BLaER1 treated with 17β-estradiol and CSF1 and Interleukin-3, amounts not matched to agents 10 nM and 100 nM (cell line): ENCODE results near the gene ADAMTS2.
A peak's percentile ranks its signal among the peaks of the same experiment; 100 is the strongest.

Source experiments
- H3K27ac ChIP-seq, 11 experiments: shearing (Covaris generic); formaldehyde crosslinking; 2 replicates each; pipeline ENCODE4 v1.8.1; 2022
- H3K27me3 ChIP-seq, 11 experiments: shearing (Covaris generic); formaldehyde crosslinking; 2 replicates each; pipeline ENCODE4 v1.8.1; 2022
- H3K36me3 ChIP-seq, 11 experiments: shearing (Covaris generic); formaldehyde crosslinking; 2 replicates each; pipeline ENCODE4 v1.8.1; 2022
- H3K4me1 ChIP-seq, 10 experiments: shearing (Covaris generic); formaldehyde crosslinking; 2 replicates each; pipeline ENCODE4 v1.8.1; 2022
- H3K4me2 ChIP-seq, 11 experiments: shearing (Covaris generic); formaldehyde crosslinking; 2 replicates each; pipeline ENCODE4 v1.8.1; 2022
- H3K4me3 ChIP-seq, 10 experiments: shearing (Covaris generic); formaldehyde crosslinking; 2 replicates each; pipeline ENCODE4 v1.8.1; 2022
- H3K9ac ChIP-seq, 11 experiments: shearing (Covaris generic); formaldehyde crosslinking; 2 replicates each; pipeline ENCODE4 v1.8.1; 2022
- H3K9me3 ChIP-seq, 11 experiments: shearing (Covaris generic); formaldehyde crosslinking; replicated peaks in 1 of 11; 2 replicates each; pipeline ENCODE4 v1.8.1; 2022
- H4K20me1 ChIP-seq, 11 experiments: shearing (Covaris generic); formaldehyde crosslinking; 2 replicates each; pipeline ENCODE4 v1.8.1; 2022
- Cebpa-rat ChIP-seq, 11 experiments: shearing (Covaris generic); IDR thresholded peaks; 2 replicates each; pipeline ENCODE4 v1.8.1; 2022

The ADAMTS2 gene

DNA sequence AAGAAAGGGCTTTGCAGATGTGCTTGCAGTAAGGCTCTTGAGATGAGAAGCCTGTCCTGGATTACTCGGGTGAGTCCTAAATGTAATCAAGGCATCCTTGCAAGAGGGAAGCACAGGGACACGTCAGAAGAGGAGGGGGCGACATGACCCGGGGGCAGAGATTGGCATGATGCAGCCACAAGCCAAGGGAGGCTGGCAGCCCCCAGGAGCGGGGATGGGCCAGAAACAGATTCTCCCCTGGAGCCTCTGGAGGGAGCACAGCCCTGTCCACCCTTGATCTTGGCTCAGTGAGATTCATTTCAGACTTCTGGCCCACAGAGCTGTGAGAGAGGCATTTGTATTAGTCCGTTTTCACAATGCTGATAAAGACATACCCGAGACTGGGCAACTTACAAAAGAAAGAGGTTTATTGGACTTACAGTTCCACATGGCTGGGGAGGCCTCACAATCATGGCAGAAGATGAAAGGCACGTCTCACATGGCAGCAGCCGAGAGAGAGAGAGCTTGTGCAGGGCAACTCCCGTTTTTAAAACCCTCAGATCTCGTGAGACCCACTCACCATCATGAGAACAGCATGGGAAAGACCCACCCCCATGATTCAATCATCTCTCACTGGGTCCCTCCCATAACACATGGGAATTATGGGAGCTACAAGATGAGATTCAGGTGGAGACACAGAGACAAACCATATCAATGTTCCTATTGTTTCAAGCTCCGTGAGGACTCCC lies 76.1 kb downstream of the ADAMTS2 start:
- H3K27me3 ChIP-seq = no peaks in the 10 kb centered on the region
- no peak for TF ChIP-seq Cebpa-rat (IDR thresholded peaks at IDR 0.05)
- H3K9me3 ChIP-seq = peaks cover 0 to 13% (median 0%) of the 10 kb centered on the region in 11 experiments; a peak in 5 of 22 replicates
- H3K4me3 ChIP-seq = no peak overlapping the region
- peaks cover 0 to 10% (median 0%) of the 10 kb centered on the region in 11 experiments; a peak in 1 of 22 replicates for H4K20me1 ChIP-seq
- no peak overlapping the region for H3K27ac ChIP-seq
- H3K9ac ChIP-seq = no peak overlapping the region
- peaks cover 0 to 26% (median 19%) of the 10 kb centered on the region in 10 experiments; a peak in 12 of 20 replicates for H3K4me1 ChIP-seq
- no peak overlapping the region for H3K4me2 ChIP-seq
- H3K36me3 ChIP-seq = no peaks in the 10 kb centered on the region; a peak in 1 of 22 replicates

DNA sequence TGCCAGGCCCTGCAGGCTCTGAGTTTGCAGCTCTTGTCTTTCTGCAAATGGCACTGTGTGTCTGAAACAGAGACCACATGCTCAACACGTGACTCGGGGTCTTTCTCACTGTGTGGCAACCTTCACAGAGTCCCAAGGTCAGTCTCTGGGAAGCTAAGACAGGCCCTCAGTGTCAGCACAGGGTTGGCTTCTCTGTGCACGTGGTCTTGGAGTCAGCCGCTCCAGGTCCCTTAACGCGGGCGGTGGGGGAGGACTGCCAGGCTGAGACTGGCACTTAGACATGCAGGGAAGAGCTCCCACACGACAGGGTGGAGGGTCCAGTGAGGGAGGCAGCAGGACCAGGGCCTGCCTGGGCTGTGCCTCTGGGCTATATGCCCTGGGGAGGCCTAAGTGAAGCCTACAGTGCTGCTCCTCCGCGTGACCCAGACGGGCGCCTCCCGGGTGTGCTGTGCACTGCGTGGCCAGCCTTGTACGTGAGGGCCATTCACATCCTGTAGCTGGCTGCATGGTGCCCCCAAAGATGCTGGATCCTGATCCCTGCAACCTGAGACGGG lies 76.8 kb downstream of the ADAMTS2 start:
- no peak for TF ChIP-seq Cebpa-rat (IDR thresholded peaks at IDR 0.05)
- peaks cover 0 to 10% (median 0%) of the 10 kb centered on the region in 11 experiments; a peak in 1 of 22 replicates for H4K20me1 ChIP-seq
- H3K4me1 ChIP-seq = peaks cover 0 to 26% (median 19%) of the 10 kb centered on the region in 10 experiments; a peak in 12 of 20 replicates
- H3K4me2 ChIP-seq = no peak overlapping the region
- no peak overlapping the region for H3K4me3 ChIP-seq
- H3K36me3 ChIP-seq = no peaks in the 10 kb centered on the region; a peak in 1 of 22 replicates
- H3K9ac ChIP-seq = no peak overlapping the region
- H3K27ac ChIP-seq = no peak overlapping the region
- H3K9me3 ChIP-seq = peaks cover 0 to 13% (median 0%) of the 10 kb centered on the region in 11 experiments; a peak in 5 of 22 replicates
- H3K27me3 ChIP-seq = no peaks in the 10 kb centered on the region

DNA sequence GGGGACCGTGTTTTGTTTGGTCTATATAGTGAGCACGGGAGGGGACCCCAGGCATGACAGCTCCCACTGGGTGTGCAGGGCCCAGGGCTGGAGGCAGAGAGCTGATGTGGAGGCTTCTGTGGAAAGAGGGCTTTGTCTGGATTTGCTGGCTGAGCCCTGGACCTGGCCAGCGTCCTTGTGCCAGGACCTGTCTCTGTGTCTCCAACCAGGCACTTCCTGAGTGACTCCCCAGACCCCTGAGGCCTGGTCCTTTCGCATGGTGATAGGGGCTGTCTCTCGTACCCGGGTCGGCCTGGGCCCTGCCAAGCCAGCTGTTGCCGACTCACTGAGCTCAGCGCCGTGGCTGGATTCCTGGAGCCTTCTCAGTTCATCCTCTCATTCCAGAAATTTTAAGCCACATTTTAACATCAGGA lies 77.6 kb downstream of the ADAMTS2 start:
- no peak overlapping the region for H3K9ac ChIP-seq
- H3K4me3 ChIP-seq = no peak overlapping the region
- peaks cover 0 to 10% (median 0%) of the 10 kb centered on the region in 11 experiments; a peak in 1 of 22 replicates for H4K20me1 ChIP-seq
- H3K4me1 ChIP-seq = peaks cover 0 to 26% (median 19%) of the 10 kb centered on the region in 10 experiments; a peak in 12 of 20 replicates
- H3K27me3 ChIP-seq = no peaks in the 10 kb centered on the region
- no peak overlapping the region for H3K27ac ChIP-seq
- TF ChIP-seq Cebpa-rat (IDR thresholded peaks at IDR 0.05) = no peak
- H3K36me3 ChIP-seq = no peaks in the 10 kb centered on the region; a peak in 1 of 22 replicates
- H3K9me3 ChIP-seq = peaks cover 0 to 13% (median 0%) of the 10 kb centered on the region in 11 experiments; a peak in 5 of 22 replicates
- H3K4me2 ChIP-seq = peak overlapping the region in 5 of 11 experiments; percentile 18 to 34 (median 24); a peak in 4 of 22 replicates

DNA sequence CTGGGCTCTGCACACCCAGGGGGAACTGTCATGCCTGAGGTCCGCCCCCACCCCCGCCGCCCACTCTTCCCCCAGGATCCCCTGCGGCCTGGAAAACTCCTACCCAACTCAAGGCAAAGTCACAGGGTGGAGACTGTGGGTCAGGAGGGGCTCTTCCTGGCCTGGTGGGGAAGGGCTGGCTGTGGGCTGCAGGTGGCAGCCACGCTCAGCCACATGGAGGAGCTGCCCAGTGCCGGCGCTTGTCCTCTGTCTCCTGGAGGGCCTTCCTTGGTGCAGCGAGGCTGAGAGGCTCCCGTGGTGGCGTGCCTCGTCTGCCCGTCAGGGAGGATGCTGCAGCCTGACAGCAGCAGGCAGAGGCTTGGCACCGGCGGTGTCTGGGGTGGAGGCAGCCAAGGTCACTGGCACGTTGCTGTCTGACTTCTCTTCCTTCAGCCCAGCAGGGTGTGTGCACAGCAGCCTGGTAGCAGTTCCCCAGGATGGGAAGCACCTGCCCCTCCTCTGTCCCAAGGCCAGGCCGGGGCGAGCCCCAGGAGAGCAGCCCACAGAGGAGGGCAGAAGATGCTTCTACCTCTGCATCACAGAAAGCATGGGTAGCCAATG lies 78.1 kb downstream of the ADAMTS2 start:
- Histone ChIP-seq H3K9ac (no peak overlapping the region; a peak in 1 of 22 replicates), H4K20me1 (peaks cover 0 to 10% (median 0%) of the 10 kb centered on the region in 11 experiments; a peak in 1 of 22 replicates), H3K4me2 (peak overlapping the region in 5 of 11 experiments; percentile 18 to 34 (median 24); a peak in 5 of 22 replicates), H3K4me1 (peaks cover 0 to 26% (median 19%) of the 10 kb centered on the region in 10 experiments; a peak in 12 of 20 replicates), H3K27me3 (no peaks in the 10 kb centered on the region), H3K4me3 (no peak overlapping the region), H3K9me3 (peaks cover 0 to 13% (median 0%) of the 10 kb centered on the region in 11 experiments; a peak in 5 of 22 replicates), H3K36me3 (no peaks in the 10 kb centered on the region; a peak in 1 of 22 replicates), H3K27ac (no peak overlapping the region)
- TF ChIP-seq Cebpa-rat (IDR thresholded peaks at IDR 0.05) = no peak

DNA sequence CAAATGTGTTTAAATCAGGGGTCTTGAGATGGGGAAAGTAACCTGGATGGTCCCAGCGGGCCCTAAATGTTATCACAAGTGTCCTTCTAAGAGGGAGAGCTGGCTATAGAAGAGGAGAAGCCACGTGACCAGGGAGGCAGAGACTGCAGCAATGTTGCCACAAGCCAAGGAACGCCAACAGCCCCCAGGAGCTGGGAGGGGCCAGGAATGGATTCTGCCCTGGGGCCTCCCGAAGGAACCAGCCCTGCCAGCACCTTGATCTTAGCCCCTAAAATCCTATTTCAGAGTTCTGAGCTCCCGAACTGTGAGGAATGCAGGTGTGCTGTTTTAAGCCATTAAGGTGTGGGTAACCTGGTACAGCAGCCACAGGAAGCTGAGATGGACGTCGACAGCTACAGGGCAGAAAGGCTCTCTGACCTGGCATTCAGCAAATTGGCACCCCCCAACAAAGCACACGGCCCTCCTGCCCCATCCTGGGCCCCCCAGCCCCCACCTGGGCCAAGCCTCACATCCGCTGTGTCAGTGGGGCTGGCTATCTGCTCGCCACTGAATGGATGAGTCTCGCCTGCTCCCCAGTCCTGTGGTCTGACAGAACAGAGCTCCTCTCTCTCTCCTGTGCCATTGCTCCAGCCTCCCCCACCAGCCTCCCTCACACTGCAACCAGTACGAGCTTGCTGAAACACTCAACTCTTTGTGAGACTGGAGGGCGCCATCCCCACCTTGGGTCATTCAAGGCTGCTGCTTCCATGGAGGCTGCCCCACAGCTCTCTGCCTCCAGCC lies 78.8 kb downstream of the ADAMTS2 start:
- Histone ChIP-seq H3K9me3 (peaks cover 0 to 13% (median 0%) of the 10 kb centered on the region in 11 experiments; a peak in 5 of 22 replicates), H4K20me1 (peaks cover 0 to 12% (median 0%) of the 10 kb centered on the region in 11 experiments; a peak in 2 of 22 replicates), H3K9ac (no peak overlapping the region)

DNA sequence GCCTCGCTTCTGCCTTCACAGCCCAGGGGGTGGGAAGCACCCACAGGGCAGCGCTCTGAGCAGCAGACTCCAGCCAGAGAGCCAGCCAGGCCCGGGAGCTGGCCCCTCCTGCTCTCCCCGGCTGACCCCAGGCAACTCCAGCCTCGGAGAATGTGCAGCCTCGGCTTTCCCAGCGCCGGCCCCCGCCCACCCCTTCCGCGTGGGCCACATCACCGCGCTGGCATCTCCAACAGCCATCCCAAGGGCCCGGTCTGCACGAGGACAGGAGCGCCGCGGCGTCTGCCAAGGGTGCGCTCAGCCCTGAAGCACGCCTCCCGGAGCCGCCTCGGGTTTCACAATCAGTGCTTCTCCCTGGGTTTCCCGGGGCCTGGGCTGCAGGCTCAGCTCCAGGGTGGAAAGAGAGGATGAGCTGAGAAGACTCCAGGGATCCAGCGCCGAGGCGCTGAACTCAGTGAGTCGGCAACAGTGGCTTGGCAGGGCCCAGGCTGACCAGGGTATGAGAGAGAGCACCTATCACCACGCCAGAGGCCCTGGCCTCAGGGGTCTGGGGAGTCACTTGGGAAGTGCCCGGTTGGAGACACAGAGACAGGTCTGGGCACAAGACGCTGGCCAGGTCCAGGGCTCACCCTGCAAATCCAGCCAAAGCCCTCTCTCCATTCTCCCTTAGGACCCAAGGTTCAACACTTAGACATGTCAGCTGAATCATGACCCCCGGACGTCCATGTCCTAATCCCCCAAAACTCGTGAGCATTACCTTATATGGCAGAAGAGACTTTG lies 79.6 kb downstream of the ADAMTS2 start:
- Histone ChIP-seq H3K36me3 (no peaks in the 10 kb centered on the region; a peak in 1 of 22 replicates), H3K4me1 (peaks cover 0 to 26% (median 19%) of the 10 kb centered on the region in 10 experiments; a peak in 12 of 20 replicates), H3K27ac (no peak overlapping the region), H4K20me1 (peaks cover 0 to 14% (median 0%) of the 10 kb centered on the region in 11 experiments; a peak in 2 of 22 replicates), H3K9me3 (peaks cover 0 to 13% (median 0%) of the 10 kb centered on the region in 11 experiments; a peak in 5 of 22 replicates), H3K9ac (no peak overlapping the region), H3K4me3 (no peak overlapping the region), H3K27me3 (no peaks in the 10 kb centered on the region), H3K4me2 (peak overlapping the region in 7 of 11 experiments; percentile 18 to 60 (median 53); a peak in 12 of 22 replicates)
- TF ChIP-seq Cebpa-rat (IDR thresholded peaks at IDR 0.05) = no peak

More for the DNA sequence above, 78.8 kb downstream of the ADAMTS2 start:
- no peak for TF ChIP-seq Cebpa-rat (IDR thresholded peaks at IDR 0.05)
- Histone ChIP-seq H3K36me3 (no peaks in the 10 kb centered on the region; a peak in 1 of 22 replicates), H3K27ac (no peak overlapping the region), H3K27me3 (no peaks in the 10 kb centered on the region), H3K4me2 (peak overlapping the region in 1 of 11 experiments; percentile 24; a peak in 1 of 22 replicates), H3K4me3 (no peak overlapping the region), H3K4me1 (peaks cover 0 to 26% (median 19%) of the 10 kb centered on the region in 10 experiments; a peak in 12 of 20 replicates)

DNA sequence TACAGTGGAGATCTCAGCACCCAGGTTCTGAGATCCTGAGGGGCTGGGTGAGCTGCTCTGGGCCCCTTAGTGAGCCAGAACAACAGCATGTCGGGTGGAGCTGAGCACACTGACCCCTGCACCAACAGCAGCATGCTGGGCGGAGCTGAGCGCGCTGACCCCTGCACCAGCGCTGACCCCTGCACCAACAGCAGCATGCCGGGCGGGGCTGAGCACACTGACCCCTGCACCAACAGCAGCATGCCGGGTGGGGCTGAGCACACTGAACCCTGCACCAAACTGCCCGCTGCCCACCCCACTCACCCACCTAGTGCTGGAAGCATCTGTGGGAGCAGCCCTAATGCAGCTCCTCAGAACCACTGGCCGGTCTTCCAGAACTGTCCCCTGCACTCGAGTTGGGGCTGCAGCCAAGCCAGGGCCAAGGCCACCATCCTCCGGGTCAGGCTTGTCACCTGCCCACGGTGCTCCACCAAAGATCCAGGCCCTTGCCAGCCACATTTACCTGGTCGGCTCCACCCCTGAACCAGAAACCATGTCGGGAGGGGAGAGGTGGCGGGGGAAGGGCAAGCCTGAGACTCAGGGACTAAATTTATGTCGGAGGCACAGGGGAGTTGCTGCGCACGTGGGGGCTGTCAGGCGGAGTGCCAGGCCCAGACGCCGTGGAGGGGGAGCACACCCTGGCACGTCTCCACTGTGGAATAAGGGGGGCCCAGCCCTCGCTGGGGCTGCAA lies 80.3 kb downstream of the ADAMTS2 start:
- no peak overlapping the region for H3K27ac ChIP-seq
- H4K20me1 ChIP-seq = peaks cover 0 to 14% (median 0%) of the 10 kb centered on the region in 11 experiments; a peak in 2 of 22 replicates
- no peak for TF ChIP-seq Cebpa-rat (IDR thresholded peaks at IDR 0.05)
- H3K36me3 ChIP-seq = no peaks in the 10 kb centered on the region; a peak in 1 of 22 replicates
- peaks cover 0 to 26% (median 19%) of the 10 kb centered on the region in 10 experiments; a peak in 12 of 20 replicates for H3K4me1 ChIP-seq
- H3K27me3 ChIP-seq = no peaks in the 10 kb centered on the region
- peaks cover 0 to 13% (median 0%) of the 10 kb centered on the region in 11 experiments; a peak in 5 of 22 replicates for H3K9me3 ChIP-seq
- H3K4me2 ChIP-seq = peak overlapping the region in 7 of 11 experiments; percentile 18 to 60 (median 53); a peak in 12 of 22 replicates
- H3K4me3 ChIP-seq = no peak overlapping the region
- no peak overlapping the region for H3K9ac ChIP-seq
